Brain microvascular endothelial cell (primary cell): Measurements from ENCODE around the gene ADAMTSL2.

Experiments used
- DNase-seq: peaks from one replicate; pipeline ENCODE4 v3.0.0-alpha.2; 2020
- H3K27ac ChIP-seq: fragments of 250-450 bp; sonication (Bioruptor Pico); 2 replicates; pipeline ENCODE4 v1.5.1; 2020; ENCODE audit warnings: mild to moderate bottlenecking, moderate library complexity
- H3K27me3 ChIP-seq: fragments of 250-450 bp; sonication (Bioruptor Pico); replicated peaks from 2 replicates; pipeline ENCODE4 v1.5.1; 2020; ENCODE audit warnings: mild to moderate bottlenecking
- H3K36me3 ChIP-seq: fragments of 250-450 bp; sonication (Bioruptor Pico); replicated peaks from 2 replicates; pipeline ENCODE4 v1.5.1; 2020; ENCODE audit warnings: mild to moderate bottlenecking
- H3K4me3 ChIP-seq: 2 replicates; pipeline ENCODE4 v1.5.1; 2011; ENCODE audit warnings: low read depth, mild to moderate bottlenecking, control low read depth, low read length, moderate library complexity
- in situ Hi-C: cut with HindIII; loops from 2 replicates; pipeline ENCODE4 v1.10.0; 2017; ENCODE audit warnings: low sequenced_read_pairs, low pct_ligation_motif_present
- TF ChIP-seq, protein P1 (sequence below): IDR thresholded peaks from 2 replicates; pipeline ENCODE4 v1.5.1; 2011; ENCODE audit warnings: low read depth, mild to moderate bottlenecking, moderate library complexity, low read length, control low read depth, inconsistent platforms; ENCODE audit errors: missing control alignments

ADAMTSL2 gene

DNA sequence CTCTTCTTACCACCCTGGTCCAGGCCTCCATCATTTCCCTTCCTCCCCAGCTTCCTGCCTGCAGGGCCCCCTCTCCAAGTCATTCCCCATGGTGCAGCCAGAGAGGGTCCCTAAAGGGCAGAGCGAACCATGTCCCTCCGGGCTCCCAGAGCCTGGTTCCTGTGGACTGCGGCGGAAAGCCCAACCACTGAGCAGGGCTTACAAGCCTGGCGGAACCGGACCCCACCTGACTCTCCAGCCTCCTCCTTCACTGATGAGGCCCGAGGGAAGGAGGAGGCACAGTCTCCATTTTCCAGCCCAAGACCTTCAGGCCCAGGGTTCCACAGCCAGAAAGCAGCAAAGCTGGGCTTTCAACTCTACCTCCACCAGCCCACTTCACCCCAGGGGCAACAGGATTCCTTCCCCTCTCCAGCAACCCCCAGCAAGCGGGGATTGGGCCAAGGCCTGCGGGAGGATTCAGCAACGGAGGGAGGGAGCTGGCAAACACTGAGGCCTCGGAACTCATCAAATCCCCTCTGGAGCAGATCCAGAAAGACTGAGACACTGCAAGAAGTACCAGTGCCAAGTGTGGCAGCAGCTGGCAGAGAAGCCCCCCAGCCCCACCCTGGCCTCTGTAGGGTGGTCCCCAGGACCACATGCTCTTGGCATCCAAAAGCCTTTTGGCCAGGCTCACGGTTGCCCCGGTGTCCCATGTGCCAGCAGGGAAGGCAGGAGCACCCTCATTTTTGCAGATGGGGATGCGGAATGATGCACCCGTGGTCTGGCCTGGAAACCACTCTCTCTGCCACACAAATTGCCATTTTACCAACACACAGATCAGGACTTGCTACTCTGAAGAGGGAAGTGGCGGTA lies 71.6 kb downstream of the ADAMTSL2 start:
- Histone ChIP-seq H3K4me3 (no peak overlapping the region), H3K27me3 (peaks cover 21% of the 10 kb centered on the region), H3K27ac (no peak overlapping the region), H3K36me3 (no peaks in the 10 kb centered on the region)
- in situ Hi-C loops: no loop called here
- TF ChIP-seq, protein P1, sequence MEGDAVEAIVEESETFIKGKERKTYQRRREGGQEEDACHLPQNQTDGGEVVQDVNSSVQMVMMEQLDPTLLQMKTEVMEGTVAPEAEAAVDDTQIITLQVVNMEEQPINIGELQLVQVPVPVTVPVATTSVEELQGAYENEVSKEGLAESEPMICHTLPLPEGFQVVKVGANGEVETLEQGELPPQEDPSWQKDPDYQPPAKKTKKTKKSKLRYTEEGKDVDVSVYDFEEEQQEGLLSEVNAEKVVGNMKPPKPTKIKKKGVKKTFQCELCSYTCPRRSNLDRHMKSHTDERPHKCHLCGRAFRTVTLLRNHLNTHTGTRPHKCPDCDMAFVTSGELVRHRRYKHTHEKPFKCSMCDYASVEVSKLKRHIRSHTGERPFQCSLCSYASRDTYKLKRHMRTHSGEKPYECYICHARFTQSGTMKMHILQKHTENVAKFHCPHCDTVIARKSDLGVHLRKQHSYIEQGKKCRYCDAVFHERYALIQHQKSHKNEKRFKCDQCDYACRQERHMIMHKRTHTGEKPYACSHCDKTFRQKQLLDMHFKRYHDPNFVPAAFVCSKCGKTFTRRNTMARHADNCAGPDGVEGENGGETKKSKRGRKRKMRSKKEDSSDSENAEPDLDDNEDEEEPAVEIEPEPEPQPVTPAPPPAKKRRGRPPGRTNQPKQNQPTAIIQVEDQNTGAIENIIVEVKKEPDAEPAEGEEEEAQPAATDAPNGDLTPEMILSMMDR: no peak
- DNase-seq: no peak

- DNase-seq: no peak
- Histone ChIP-seq H3K4me3 (no peak overlapping the region), H3K27me3 (peaks cover 23% of the 10 kb centered on the region), H3K27ac (no peak overlapping the region), H3K36me3 (no peaks in the 10 kb centered on the region)
- in situ Hi-C loops: no loop called here
- TF ChIP-seq, protein P1: no peak
These were observed 72.2 kb downstream of the ADAMTSL2 start for GRCh38 chr9:133606708-133607025.

DNA sequence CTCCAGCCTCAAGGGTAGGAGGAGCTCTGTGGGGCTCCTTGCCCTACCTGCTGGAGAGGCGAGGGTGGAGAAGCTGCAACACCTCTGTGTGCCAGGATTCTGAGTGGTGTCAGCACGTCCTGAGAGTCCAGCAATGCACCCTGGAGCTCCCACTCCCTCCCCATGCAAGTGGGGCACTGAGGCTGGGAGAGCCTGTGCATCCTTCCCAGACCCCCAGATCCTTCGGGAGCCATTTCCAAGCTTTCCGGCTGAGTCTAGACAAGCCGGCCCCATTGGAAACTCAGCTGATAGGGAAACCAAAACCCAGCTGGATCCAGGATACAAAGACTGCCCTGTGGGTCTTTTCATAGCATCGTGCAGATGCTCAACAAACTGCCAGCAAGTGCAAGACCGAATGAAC lies 72.9 kb downstream of the ADAMTSL2 start:
- TF ChIP-seq, protein P1: no peak
- in situ Hi-C loops: no loop called here
- Histone ChIP-seq H3K27me3 (peaks cover 25% of the 10 kb centered on the region), H3K27ac (no peak overlapping the region), H3K4me3 (no peak overlapping the region), H3K36me3 (no peaks in the 10 kb centered on the region)
- DNase-seq: no peak

- in situ Hi-C loops: no loop called here
- H3K27ac ChIP-seq: no peak overlapping the region
- H3K36me3 ChIP-seq: no peaks in the 10 kb centered on the region
- DNase-seq: no peak
- TF ChIP-seq, protein P1: no peak
- no peak overlapping the region for H3K4me3 ChIP-seq
- peaks cover 27% of the 10 kb centered on the region for H3K27me3 ChIP-seq
These were observed 73.5 kb downstream of the ADAMTSL2 start for GRCh38 chr9:133607976-133608375.

- DNase-seq: no peak
- TF ChIP-seq, protein P1: no peak
- Histone ChIP-seq H3K27ac (no peak overlapping the region), H3K36me3 (no peaks in the 10 kb centered on the region), H3K27me3 (peaks cover 31% of the 10 kb centered on the region), H3K4me3 (no peak overlapping the region)
- in situ Hi-C loops: no loop called here
These were observed 73.9 kb downstream of the ADAMTSL2 start for GRCh38 chr9:133608382-133608781.

DNA sequence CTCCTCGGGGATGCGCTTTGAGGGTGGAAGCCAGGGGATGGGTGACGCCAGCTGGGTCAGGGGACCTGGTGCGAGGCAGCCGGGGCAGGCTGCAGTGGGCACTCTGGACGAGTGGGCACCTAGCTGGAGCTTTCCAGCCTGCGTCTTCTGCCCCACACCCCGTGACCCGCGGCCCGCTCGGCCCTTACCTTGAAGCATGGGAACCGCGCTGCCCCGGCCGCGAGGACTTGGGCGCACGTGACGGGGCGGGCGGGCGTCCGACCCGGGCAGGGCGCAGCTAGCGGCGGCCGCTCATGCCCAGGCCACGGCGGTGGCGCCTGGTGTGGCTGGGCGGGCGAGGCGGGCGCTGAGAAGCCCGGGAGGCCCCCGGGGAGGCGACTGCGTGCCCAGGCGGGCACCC lies 74.4 kb downstream of the ADAMTSL2 start:
- in situ Hi-C loops: no loop called here
- no peak overlapping the region for H3K27ac ChIP-seq
- H3K36me3 ChIP-seq: no peaks in the 10 kb centered on the region
- no peak overlapping the region for H3K4me3 ChIP-seq
- H3K27me3 ChIP-seq: peaks cover 36% of the 10 kb centered on the region
- TF ChIP-seq, protein P1: no peak
- no peak for DNase-seq
